HG02970 (cell line): Measurements from ENCODE around the gene CST11.
"Not testable (repeated sequence)": the region's sequence is repeated elsewhere in the genome, so short reads cannot be mapped to it uniquely, and the experiment has no call there.

Source experiments
- ATAC-seq: cut with Tn5 transposase; IDR thresholded peaks from one replicate; pipeline ENCODE4 v1.9.1; 2021; ENCODE audit warnings: mild to moderate bottlenecking, moderate library complexity, moderate number of reproducible peaks; ENCODE audit not compliant: unreplicated experiment, low FRiP score

CST11 gene

GRCh38 chr20:23452776-23453175 lies at the start of gene CST11:
CST11 (minus strand) TSS chr20:23452876; CDS start chr20:23452811, 65 bp downstream.
- ATAC-seq: no peak

- no peak for ATAC-seq
These were observed 49.2 kb upstream of the CST11 start for GRCh38 chr20:23501926-23502325.

DNA sequence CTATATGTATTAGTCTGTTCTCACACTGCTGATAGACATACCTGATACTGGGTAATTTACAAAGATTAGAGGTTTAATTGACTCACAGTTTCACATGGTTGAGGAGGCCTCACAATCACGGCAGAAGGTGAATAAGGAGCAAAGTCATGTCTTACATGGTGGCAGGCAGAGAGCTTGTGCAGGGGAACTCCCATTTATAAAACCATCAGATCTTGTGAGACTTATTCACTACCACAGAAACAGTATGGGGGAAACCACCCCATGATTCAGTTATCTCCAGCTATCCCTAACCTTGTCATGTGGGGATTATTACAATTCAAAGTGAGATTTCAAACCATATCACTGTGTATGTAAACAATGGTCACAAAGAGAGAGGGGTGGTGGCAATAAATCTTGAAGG lies 44.9 kb upstream of the CST11 start:
- no peak for ATAC-seq

GRCh38 chr20:23493172-23493772 lies 40.6 kb upstream of the CST11 start:
- ATAC-seq: no peak

- ATAC-seq: no peak
These were observed 39.6 kb upstream of the CST11 start for GRCh38 chr20:23492292-23492691.

- ATAC-seq: no peak
These were observed 38.1 kb upstream of the CST11 start, which contains the start of gene CST8 for GRCh38 chr20:23490817-23491216. CST8 (plus strand) TSS chr20:23491117; CDS start chr20:23491668, 551 bp downstream.

GRCh38 chr20:23488996-23489395 lies 36.3 kb upstream of the CST11 start:
- ATAC-seq: no peak

DNA sequence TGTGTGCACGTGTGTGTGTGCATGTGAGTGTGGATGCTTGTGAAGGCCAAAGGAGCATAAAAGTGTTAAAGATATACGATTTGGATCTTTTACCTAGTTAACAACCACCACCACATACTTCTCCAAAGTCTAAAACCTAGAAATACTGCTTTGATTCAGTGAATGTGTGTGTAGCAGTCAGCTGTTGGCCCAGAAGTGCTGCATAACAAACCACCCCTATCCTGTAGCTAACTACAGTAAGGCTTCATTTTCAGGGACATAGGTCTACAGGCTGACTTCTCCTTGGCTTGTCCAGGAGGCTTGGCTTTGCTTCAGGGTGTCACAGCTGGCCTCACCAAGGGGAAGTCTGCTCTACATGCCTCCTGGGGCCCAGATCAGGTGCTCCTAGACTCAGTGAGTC lies 35.8 kb upstream of the CST11 start:
- ATAC-seq: no peak

- ATAC-seq: no peak
These were observed 31.4 kb upstream of the CST11 start for GRCh38 chr20:23484081-23484480.

DNA sequence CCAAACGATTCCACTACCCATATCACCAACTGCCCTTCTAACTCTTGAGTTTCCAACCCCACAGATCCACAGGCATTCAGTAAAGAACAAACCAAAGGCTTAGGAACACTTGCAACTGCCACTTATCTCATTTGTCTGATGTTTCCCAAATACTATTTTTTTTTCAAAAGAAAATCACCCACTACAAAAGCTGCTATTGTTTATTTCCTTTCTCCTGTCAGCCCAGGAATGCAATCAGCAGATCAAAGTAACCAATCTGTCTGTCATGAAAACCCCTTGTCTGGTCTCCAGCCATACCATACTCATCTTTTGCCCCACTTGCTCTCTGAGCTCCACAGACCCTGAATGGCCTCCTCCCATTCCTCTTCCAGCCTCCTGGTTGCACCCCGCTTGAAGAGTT lies 29.5 kb upstream of the CST11 start:
- no peak for ATAC-seq

- no peak for ATAC-seq
These were observed 26.4 kb upstream of the CST11 start for GRCh38 chr20:23479043-23479442.

- no peak for ATAC-seq
These were observed 24.5 kb upstream of the CST11 start for GRCh38 chr20:23477223-23477622.

DNA sequence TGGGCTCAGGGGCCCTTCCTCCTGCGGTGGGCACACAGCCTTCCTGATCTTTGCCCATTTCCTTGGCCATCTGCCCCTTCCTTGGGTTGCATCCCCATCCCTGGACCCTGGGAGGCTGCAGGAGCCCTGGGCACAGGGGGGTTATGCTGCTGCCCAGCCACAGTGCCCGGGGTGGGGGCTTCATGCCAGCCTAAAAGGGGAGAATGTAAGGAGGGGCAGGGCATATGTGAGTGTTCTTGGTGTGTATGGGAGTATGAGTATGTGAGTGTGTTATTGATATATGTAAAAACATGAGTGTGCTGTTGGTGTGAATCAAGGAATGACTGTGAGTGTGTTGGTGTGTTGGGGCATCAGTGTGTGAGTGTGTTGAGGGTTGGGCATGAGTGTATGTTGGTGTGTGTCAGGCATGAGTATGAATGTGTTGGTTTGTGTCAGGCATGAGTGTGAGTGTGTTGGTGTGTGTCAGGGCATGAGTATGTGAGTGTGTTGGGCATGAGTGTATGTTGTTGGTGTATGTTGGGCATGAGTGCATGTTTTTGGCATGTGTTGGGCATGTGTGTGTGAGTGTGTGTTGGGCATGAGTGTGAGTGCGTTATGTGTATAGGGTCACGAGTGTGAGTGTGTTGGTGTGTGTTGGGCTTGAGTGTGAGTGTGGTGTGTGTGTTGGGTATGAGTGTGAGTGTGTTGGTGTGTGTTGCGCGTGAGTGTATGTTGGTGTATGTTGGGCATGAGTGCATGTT lies 23.5 kb upstream of the CST11 start:
- ATAC-seq: no peak

GRCh38 chr20:23475395-23475794 lies 22.7 kb upstream of the CST11 start:
- no peak for ATAC-seq

DNA sequence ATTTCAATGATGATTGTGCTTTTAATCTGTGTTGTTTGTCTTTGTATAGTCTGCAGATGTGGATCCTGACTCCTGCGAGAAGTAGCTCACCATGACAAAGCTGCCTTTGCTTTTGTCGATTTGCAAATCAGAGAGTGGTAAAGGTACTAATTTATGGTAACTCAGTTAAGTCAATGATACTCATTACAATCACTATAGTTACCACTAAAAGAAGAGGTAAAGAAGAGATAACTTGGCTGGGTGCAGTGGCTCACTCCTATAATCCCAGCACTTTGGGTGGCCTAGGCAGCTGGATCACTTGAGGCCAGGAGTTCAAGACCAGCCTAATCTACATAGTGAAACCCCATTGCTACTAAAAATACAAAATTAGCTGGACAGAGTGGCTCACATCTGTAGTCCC lies 20.6 kb upstream of the CST11 start:
- not testable (repeated sequence) for ATAC-seq

GRCh38 chr20:23472306-23472705 lies 19.6 kb upstream of the CST11 start:
- not testable (repeated sequence) for ATAC-seq

GRCh38 chr20:23466961-23467360 lies 14.3 kb upstream of the CST11 start:
- ATAC-seq: not testable (repeated sequence)

GRCh38 chr20:23461180-23461579 lies 8.5 kb upstream of the CST11 start:
- no peak for ATAC-seq

DNA sequence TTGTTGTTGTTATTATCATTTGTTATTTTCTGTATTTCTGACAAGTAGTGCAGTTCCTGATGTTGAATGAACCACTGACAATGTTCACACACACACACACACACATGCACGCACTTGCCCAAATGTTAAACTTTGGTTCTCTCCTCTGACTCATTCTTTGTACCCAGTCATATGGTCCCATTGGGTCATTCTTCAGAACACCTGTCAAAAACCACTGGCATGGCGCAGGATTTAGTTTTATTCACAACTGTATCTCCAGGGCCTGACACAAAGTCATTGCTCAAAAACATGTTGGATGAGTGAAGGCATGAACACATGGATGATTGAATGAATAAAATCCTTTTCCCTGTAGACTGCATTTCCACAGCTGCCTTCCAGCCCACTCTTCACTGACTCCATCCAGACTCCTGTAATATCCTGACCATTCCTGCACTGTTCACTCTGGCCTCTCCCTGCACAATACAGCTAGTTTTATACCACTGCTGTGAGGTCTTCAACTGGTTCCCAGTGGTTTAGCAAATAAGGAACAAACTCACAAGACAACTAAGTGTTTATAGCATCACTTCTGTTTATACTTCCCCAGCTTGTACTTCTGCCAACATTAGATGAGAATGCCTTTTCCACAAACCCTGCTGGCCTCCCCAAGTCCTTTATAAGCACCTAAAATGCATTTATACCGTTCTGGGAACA lies 6.9 kb upstream of the CST11 start:
- no peak for ATAC-seq

DNA sequence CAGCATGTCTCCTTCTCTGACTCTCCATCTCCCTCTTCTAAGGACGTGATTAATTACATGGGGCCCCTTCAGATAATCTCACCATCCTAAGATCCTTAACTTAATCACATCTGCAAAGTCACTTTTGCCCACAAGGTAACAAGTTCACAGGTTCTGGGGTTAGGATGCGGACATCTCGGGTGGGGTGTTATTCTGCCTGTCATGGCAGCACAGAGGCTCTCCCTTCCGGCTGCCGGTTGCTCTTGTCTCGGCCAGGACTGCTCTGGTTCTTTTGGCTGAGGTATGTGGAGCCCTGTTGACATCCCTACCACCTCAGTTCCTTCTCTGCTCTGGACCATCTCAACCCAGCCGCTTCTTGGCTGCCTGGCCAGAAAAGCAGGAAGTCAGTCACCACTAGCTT lies 4.2 kb upstream of the CST11 start:
- no peak for ATAC-seq

- ATAC-seq: no peak
These were observed 3.7 kb upstream of the CST11 start for GRCh38 chr20:23456409-23456808.

- no peak for ATAC-seq
These were observed 3.0 kb upstream of the CST11 start for GRCh38 chr20:23455639-23456038.
